GM12878 (cell line): ENCODE results near the gene POLN. TPM values are rescaled to one million over a fixed set of nuclear protein-coding genes. Genes with fewer than 3 reads are reported as not detected.

Experiments used
- BCL3 ChIP-seq: IDR thresholded peaks from 2 replicates; pipeline ENCODE4 v1.6.1; 2011; ENCODE audit warnings: borderline replicate concordance, low read depth, mild to moderate bottlenecking, moderate library complexity, low read length; ENCODE audit not compliant: insufficient read depth, poor library complexity, severe bottlenecking
- CREB1 ChIP-seq: IDR thresholded peaks from 2 replicates; pipeline ENCODE4 v1.6.1; 2012; ENCODE audit warnings: low read depth, mild to moderate bottlenecking, inconsistent platforms
- EGR1 ChIP-seq, 2 experiments: IDR thresholded peaks; 1 replicate in 1 of 2; 2 replicates in 1 of 2; pipeline ENCODE4 v1.6.1; 2011 to 2012; ENCODE audit warnings: low read depth in 2 of 2, low read length in 2 of 2, borderline replicate concordance in 1 of 2, mild to moderate bottlenecking in 1 of 2, moderate library complexity in 1 of 2
- EP300 ChIP-seq, 2 experiments: fragments of 150-350 bp in 1 of 2; IDR thresholded peaks; 2 replicates each; pipeline ENCODE4 v1.6.1; 2011 to 2012; ENCODE audit warnings: low read depth in 2 of 2, low read length in 2 of 2, borderline replicate concordance in 1 of 2, improper control_type of control experiment in 1 of 2, inconsistent platforms in 1 of 2; ENCODE audit not compliant: control insufficient read depth in 1 of 2
- EZH2 ChIP-seq: IDR thresholded peaks from 2 replicates; pipeline ENCODE4 v1.6.1; 2012; ENCODE audit warnings: low read depth, mild to moderate bottlenecking, control low read depth, inconsistent platforms, low read length, borderline replicate concordance; ENCODE audit not compliant: control insufficient read depth
- JUNB ChIP-seq: IDR thresholded peaks from 2 replicates; pipeline ENCODE4 v1.6.1; 2016; ENCODE audit warnings: antibody characterized with exemption, mild to moderate bottlenecking
- KAT2A ChIP-seq: conservative IDR thresholded peaks from 2 replicates; pipeline ENCODE4 v1.6.1; 2011; ENCODE audit warnings: low read depth, low read length; ENCODE audit not compliant: control insufficient read depth
- KDM1A ChIP-seq: fragments of 200-600 bp; sonication (generic); IDR thresholded peaks from 2 replicates; pipeline ENCODE4 v1.6.1; 2016; ENCODE audit warnings: borderline replicate concordance
- SMC3 ChIP-seq: IDR thresholded peaks from 2 replicates; pipeline ENCODE4 v1.6.1; 2011; ENCODE audit warnings: low read length, improper control_type of control experiment, borderline replicate concordance
- SP1 ChIP-seq: IDR thresholded peaks from one replicate; pipeline ENCODE4 v1.6.1; 2011; ENCODE audit warnings: low read depth, low read length
- SPI1 ChIP-seq: IDR thresholded peaks from 2 replicates; pipeline ENCODE4 v1.6.1; 2011; ENCODE audit warnings: low read depth, mild to moderate bottlenecking, low read length, moderate library complexity, borderline replicate concordance; ENCODE audit not compliant: insufficient read depth
- SREBF2 ChIP-seq: IDR thresholded peaks from 2 replicates; pipeline ENCODE4 v1.6.1; 2012; ENCODE audit warnings: mild to moderate bottlenecking, low read length
- STAT1 ChIP-seq: fragments of 450-650 bp; conservative IDR thresholded peaks from 2 replicates; pipeline ENCODE4 v1.6.1; 2014; ENCODE audit warnings: antibody characterized with exemption, mild to moderate bottlenecking
- SUPT20H ChIP-seq: IDR thresholded peaks from 2 replicates; pipeline ENCODE4 v1.6.1; 2011; ENCODE audit warnings: low read depth, mild to moderate bottlenecking, low read length, moderate library complexity, borderline replicate concordance; ENCODE audit not compliant: control insufficient read depth
- SUZ12 ChIP-seq: fragments of 200-600 bp; sonication (generic); IDR thresholded peaks from one replicate; pipeline ENCODE4 v1.6.1; 2018; ENCODE audit warnings: antibody characterized with exemption, mild to moderate bottlenecking; ENCODE audit not compliant: unreplicated experiment
- ZBED1 ChIP-seq: IDR thresholded peaks from 2 replicates; pipeline ENCODE4 v1.6.1; 2016; ENCODE audit warnings: borderline replicate concordance
- polyA plus RNA-seq, 11 experiments: library from polyadenylated mRNA; depleted of rRNA in 4 of 11; unstranded in 6 of 11; stranded (reverse) in 5 of 11; fragments of >200 nt; fragmentation: Nextera tagmentation in 4 of 11; fragmentation: Illumina TruSeq in 1 of 11; extraction: Ambion mirVana in 4 of 11; extraction: Trizol in 1 of 11; gene quantifications; 1 replicate in 1 of 11; 2 replicates in 10 of 11; pipeline versions ENCODE4 v1.2.1 to v1.2.3, GENCODE V29; 2011 to 2016; ENCODE audit warnings: inconsistent platforms in 2 of 11, missing spikeins in 2 of 11, low read depth in 1 of 11
- total RNA-seq, 4 experiments: library from RNA; depleted of rRNA in 3 of 4; stranded (reverse); fragments of >200 nt in 3 of 4; fragmentation: Illumina TruSeq in 1 of 4; extraction: Trizol in 1 of 4; gene quantifications; 2 replicates each; pipeline versions ENCODE4 v1.2.1 to v1.2.3, GENCODE V29; 2013 to 2021
- TF ChIP-seq, protein P1 (sequence below): fragments of 450-650 bp; formaldehyde crosslinking; IDR thresholded peaks from 2 replicates; pipeline ENCODE4 v1.5.0; 2022; ENCODE audit warnings: mild to moderate bottlenecking, missing genetic modification characterization
- TF ChIP-seq, protein P2 (sequence below): fragments of 150-350 bp; IDR thresholded peaks from 2 replicates; pipeline ENCODE4 v1.6.1; 2014; ENCODE audit warnings: mild to moderate bottlenecking, low read depth, low read length
- TF ChIP-seq, protein P3 (sequence below): IDR thresholded peaks from 2 replicates; pipeline ENCODE4 v1.6.1; 2011; ENCODE audit warnings: low read depth, mild to moderate bottlenecking, low read length, moderate library complexity, borderline replicate concordance; ENCODE audit errors: extremely low read depth

The POLN gene
- total and polyA plus RNA-seq, 10 of the 15 experiments (the other 5 are each of a cell fraction or from before 2014, with no cell fraction given), result 0.09 to 2.0 (median 0.95) TPM; not detected in 1

DNA sequence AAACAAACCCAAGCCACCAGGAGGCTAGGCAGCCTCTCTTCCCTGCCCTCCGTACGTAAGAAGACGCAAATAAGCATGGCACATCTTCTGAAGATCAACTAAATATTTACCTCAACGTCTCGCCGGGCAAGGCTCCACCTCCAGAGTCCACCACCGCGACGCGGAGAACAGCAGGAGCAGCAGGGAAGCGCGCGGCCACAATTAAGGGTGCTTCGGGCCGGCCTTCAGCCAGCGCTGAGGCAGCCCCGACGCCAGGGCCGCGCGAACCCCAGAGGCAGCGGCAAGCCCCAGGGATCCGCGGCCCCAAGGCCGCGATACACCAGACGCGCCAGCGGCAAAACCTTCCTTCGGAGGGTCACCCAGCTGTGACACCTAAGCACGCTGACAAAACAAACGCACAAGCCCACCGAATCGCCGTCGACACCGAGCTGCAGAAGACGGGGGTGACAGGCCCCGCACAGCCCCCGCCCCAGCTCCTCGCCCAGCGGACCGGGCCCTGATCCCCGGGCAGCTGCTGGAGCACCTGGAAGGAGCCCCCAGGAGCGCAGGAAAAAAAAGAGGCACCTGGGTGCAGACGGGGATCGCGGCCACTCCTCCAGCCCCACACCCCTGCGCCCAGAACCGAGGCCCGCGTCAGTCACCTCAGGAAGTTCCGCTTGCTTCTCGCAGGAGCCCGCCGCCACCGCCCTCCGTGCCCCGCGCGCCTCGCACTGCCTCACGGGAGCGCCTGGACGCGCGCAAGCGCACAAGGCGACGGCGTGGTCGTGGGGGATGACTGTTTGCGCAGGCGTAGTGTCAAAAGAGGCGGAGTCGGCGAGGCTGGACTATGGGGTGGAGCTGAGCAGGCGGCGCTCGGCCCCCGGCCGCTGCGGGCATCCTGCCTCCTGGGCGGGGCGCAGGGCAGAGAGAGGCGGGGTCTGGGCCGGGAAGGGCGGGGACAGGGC is at the start of gene POLN, which contains the start of gene HAUS3 (continued):
- TF ChIP-seq, protein P1, sequence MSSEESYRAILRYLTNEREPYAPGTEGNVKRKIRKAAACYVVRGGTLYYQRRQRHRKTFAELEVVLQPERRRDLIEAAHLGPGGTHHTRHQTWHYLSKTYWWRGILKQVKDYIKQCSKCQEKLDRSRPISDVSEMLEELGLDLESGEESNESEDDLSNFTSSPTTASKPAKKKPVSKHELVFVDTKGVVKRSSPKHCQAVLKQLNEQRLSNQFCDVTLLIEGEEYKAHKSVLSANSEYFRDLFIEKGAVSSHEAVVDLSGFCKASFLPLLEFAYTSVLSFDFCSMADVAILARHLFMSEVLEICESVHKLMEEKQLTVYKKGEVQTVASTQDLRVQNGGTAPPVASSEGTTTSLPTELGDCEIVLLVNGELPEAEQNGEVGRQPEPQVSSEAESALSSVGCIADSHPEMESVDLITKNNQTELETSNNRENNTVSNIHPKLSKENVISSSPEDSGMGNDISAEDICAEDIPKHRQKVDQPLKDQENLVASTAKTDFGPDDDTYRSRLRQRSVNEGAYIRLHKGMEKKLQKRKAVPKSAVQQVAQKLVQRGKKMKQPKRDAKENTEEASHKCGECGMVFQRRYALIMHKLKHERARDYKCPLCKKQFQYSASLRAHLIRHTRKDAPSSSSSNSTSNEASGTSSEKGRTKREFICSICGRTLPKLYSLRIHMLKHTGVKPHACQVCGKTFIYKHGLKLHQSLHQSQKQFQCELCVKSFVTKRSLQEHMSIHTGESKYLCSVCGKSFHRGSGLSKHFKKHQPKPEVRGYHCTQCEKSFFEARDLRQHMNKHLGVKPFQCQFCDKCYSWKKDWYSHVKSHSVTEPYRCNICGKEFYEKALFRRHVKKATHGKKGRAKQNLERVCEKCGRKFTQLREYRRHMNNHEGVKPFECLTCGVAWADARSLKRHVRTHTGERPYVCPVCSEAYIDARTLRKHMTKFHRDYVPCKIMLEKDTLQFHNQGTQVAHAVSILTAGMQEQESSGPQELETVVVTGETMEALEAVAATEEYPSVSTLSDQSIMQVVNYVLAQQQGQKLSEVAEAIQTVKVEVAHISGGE (CRISPR knock-in tag), result no peak
- TF ChIP-seq, protein P2, sequence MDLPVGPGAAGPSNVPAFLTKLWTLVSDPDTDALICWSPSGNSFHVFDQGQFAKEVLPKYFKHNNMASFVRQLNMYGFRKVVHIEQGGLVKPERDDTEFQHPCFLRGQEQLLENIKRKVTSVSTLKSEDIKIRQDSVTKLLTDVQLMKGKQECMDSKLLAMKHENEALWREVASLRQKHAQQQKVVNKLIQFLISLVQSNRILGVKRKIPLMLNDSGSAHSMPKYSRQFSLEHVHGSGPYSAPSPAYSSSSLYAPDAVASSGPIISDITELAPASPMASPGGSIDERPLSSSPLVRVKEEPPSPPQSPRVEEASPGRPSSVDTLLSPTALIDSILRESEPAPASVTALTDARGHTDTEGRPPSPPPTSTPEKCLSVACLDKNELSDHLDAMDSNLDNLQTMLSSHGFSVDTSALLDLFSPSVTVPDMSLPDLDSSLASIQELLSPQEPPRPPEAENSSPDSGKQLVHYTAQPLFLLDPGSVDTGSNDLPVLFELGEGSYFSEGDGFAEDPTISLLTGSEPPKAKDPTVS, result no peak
- no peak for TF ChIP-seq KDM1A
- peak; percentile 6; the same call in 1 of the 2 replicates for TF ChIP-seq CREB1
- no peak for TF ChIP-seq EGR1 (IDR thresholded peaks at IDR 0.05; ENCODE audit: borderline replicate concordance in 1 of 2, low read depth in 2 of 2, low read length in 2 of 2)
- TF ChIP-seq SP1, result peak; percentile 42
- TF ChIP-seq SPI1, result no peak
- no peak for TF ChIP-seq JUNB
- no peak for TF ChIP-seq STAT1
- TF ChIP-seq, protein P3, sequence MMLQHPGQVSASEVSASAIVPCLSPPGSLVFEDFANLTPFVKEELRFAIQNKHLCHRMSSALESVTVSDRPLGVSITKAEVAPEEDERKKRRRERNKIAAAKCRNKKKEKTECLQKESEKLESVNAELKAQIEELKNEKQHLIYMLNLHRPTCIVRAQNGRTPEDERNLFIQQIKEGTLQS, result no peak
- no peak for TF ChIP-seq SUZ12
- no peak for TF ChIP-seq ZBED1
- TF ChIP-seq EZH2, result no peak
- TF ChIP-seq SMC3, result no peak
- no peak for TF ChIP-seq SUPT20H
- TF ChIP-seq EP300 (IDR thresholded peaks at IDR 0.05; ENCODE audit: borderline replicate concordance in 1 of 2, control insufficient read depth in 1 of 2, low read depth in 2 of 2, low read length in 2 of 2), result no peak
- no peak for TF ChIP-seq KAT2A
- TF ChIP-seq BCL3, result no peak
- TF ChIP-seq SREBF2, result no peak
